K562 (cell line): ENCODE data around the gene CRIP1. TPM values are rescaled to one million over a fixed set of nuclear protein-coding genes. Genes with fewer than 3 reads are reported as not detected.

ENCODE experiments used
- ATAC-seq: fragments of 200-7000 bp; cut with Tn5 transposase; 3 replicates; pipeline ENCODE4 v1.9.1; 2020; ENCODE audit warnings: moderate library complexity
- Bru-seq: library from RNA; stranded (reverse); fragments of 400-500 nt; gene quantifications from one replicate; lab custom pipeline; 2021; lab: Mats Ljungman, UMichigan
- BruChase-seq, 2 experiments: library from RNA; stranded (reverse); fragments of 400-500 nt; gene quantifications; one replicate each; lab custom pipeline; 2021; lab: Mats Ljungman, UMichigan
- BruUV-seq: library from RNA; stranded (reverse); fragments of 400-500 nt; replicated peaks from 2 replicates; lab custom pipeline; 2021; lab: Mats Ljungman, UMichigan
- CTCF ChIA-PET: fragments of 300-600 bp; formaldehyde crosslinking; extraction: SDS; loops from one replicate; lab custom pipeline; 2021; ENCODE audit warnings: low intra/inter-chr PET ratio; lab: Yijun Ruan, JAX
- POLR2A ChIA-PET: fragments of 300-600, 350-650 bp; sonication (Branson Sonifier 250); formaldehyde crosslinking; extraction: SDS; loops from one replicate; lab custom pipeline; 2021; ENCODE audit warnings: antibody characterized with exemption, inconsistent platforms; lab: Yijun Ruan, JAX
- DNase-seq, 4 experiments: peaks; one replicate each; pipeline versions ENCODE4 v3.0.0 to v3.0.0-alpha.2; 2011 to 2018; ENCODE audit warnings: low spot score in 3 of 4, mixed read lengths in 3 of 4; ENCODE audit errors: extremely low read depth in 1 of 4
- FAIRE-seq: peaks from 2 replicates; lab custom pipeline; 2011; peaks lifted over from hg19 to GRCh38; lab: Jason Lieb, UNC
- H2AFZ ChIP-seq: 2 replicates; pipeline ENCODE4 v1.6.0; 2011; ENCODE audit warnings: low read depth, low read length, control low read depth, inconsistent platforms
- H3K27ac ChIP-seq: fragments of 200-600 bp; 3 replicates; pipeline ENCODE4 v1.8.0; 2011; ENCODE audit warnings: low read depth, mild to moderate bottlenecking, control low read depth, inconsistent platforms, low read length, moderate library complexity, mixed read lengths; ENCODE audit errors: extremely low read depth
- H3K27me3 ChIP-seq, 2 experiments: fragments of 300-600 bp in 1 of 2; 2 replicates in 1 of 2; 3 replicates in 1 of 2; pipeline versions ENCODE4 v1.6.0 to v1.8.0; 2011; ENCODE audit warnings: inconsistent platforms in 2 of 2, low read length in 2 of 2, mild to moderate bottlenecking in 1 of 2, mixed read lengths in 1 of 2, moderate library complexity in 1 of 2; ENCODE audit not compliant: control insufficient read depth in 2 of 2, insufficient read depth in 2 of 2
- H3K36me3 ChIP-seq: fragments of 300-600 bp; 3 replicates; pipeline ENCODE4 v1.8.0; 2011; ENCODE audit warnings: mild to moderate bottlenecking, low read length, inconsistent platforms; ENCODE audit not compliant: control insufficient read depth, insufficient read depth
- H3K4me1 ChIP-seq, 2 experiments: fragments of 200-600 bp in 1 of 2; replicated peaks in 1 of 2; 2 replicates in 1 of 2; 3 replicates in 1 of 2; pipeline versions ENCODE4 v1.5.1 to v1.8.0; 2011; ENCODE audit warnings: inconsistent platforms in 2 of 2, low read length in 2 of 2, mild to moderate bottlenecking in 1 of 2, mixed read lengths in 1 of 2, moderate library complexity in 1 of 2; ENCODE audit not compliant: control insufficient read depth in 2 of 2, insufficient read depth in 2 of 2
- H3K4me2 ChIP-seq: 2 replicates; pipeline ENCODE4 v1.6.1; 2011; ENCODE audit warnings: low read length, control low read depth, inconsistent platforms, mixed read lengths; ENCODE audit not compliant: insufficient read depth
- H3K4me3 ChIP-seq: fragments of 200-600 bp; sonication (generic), shearing (Covaris generic); 2 replicates; pipeline ENCODE4 v1.5.1; 2016; ENCODE audit warnings: control low read depth, inconsistent platforms
- H3K79me2 ChIP-seq: fragments of 200-600 bp; 3 replicates; pipeline ENCODE4 v1.8.0; 2011; ENCODE audit warnings: low read length, inconsistent platforms; ENCODE audit not compliant: control insufficient read depth, insufficient read depth
- H3K9ac ChIP-seq, 2 experiments: 2 replicates each; pipeline versions ENCODE4 v1.6.0 to v1.6.1; 2011; ENCODE audit warnings: low read depth in 2 of 2, low read length in 2 of 2, control low read depth in 1 of 2, inconsistent platforms in 1 of 2, mild to moderate bottlenecking in 1 of 2, mixed read lengths in 1 of 2; ENCODE audit not compliant: insufficient read depth in 1 of 2
- H3K9me1 ChIP-seq: one replicate; pipeline ENCODE4 v1.6.0; 2011; ENCODE audit warnings: inconsistent platforms, mild to moderate bottlenecking, low read length, moderate library complexity; ENCODE audit not compliant: control insufficient read depth, insufficient read depth
- H3K9me3 ChIP-seq: replicated peaks from 2 replicates; pipeline ENCODE4 v1.5.1; 2011; ENCODE audit warnings: low read depth, low read length, inconsistent platforms; ENCODE audit not compliant: control insufficient read depth, insufficient read depth
- H4K20me1 ChIP-seq: replicated peaks from 2 replicates; pipeline ENCODE4 v1.6.1; 2011; ENCODE audit warnings: low read length, inconsistent platforms, mixed read lengths; ENCODE audit not compliant: control insufficient read depth, insufficient read depth
- POLR2G ChIP-seq: fragments of 200-400 bp; formaldehyde crosslinking; IDR thresholded peaks from 2 replicates; pipeline ENCODE4 v1.6.1; 2017; ENCODE audit warnings: low read depth, mild to moderate bottlenecking, antibody characterized with exemption, low read length, moderate library complexity
- RBFOX2 ChIP-seq: fragments of 200-400 bp; formaldehyde crosslinking; IDR thresholded peaks from 2 replicates; pipeline ENCODE4 v1.6.1; 2017; ENCODE audit warnings: low read depth, mild to moderate bottlenecking, low read length, moderate library complexity
- ZNF232 ChIP-seq: sonication (generic); formaldehyde crosslinking; IDR thresholded peaks from 2 replicates; pipeline ENCODE4 v1.8.0; 2022; ENCODE audit warnings: mild to moderate bottlenecking, missing genetic modification reagents
- WGBS: fragments of 100-300 bp; shearing (Covaris generic); methylation state at CpG from one replicate; pipeline ENCODE4 v1.1.6; 2016; ENCODE audit warnings: low coverage, mixed read lengths; ENCODE audit not compliant: insufficient coverage; ENCODE audit errors: missing lambda C conversion rate; 5-methylcytosine and 5-hydroxymethylcytosine counted together
- in situ Hi-C: fragments of 300-500 bp; cut with MboI; formaldehyde crosslinking; loops from 4 replicates; pipeline ENCODE4 v1.15.0; 2018; ENCODE audit warnings: inconsistent platforms, mixed read lengths
- intact Hi-C: fragments of 100-400 bp; cut with micrococcal nuclease; formaldehyde crosslinking; loops from 2 replicates; pipeline ENCODE4 v1.14.2; 2022
- long read RNA-seq, 3 experiments: library from polyadenylated mRNA in 2 of 3; library from RNA in 1 of 3; unstranded in 2 of 3; stranded (forward) in 1 of 3; transcript quantifications; one replicate each; pipeline ENCODE4 v2.0.0, GENCODE V29; 2019 to 2022
- polyA minus RNA-seq, 3 experiments: library from RNA; depleted of rRNA, polyadenylated mRNA; stranded (reverse); fragments of >200 nt; gene quantifications; 2 replicates each; pipeline ENCODE4 v1.2.3, GENCODE V29; 2011
- polyA plus RNA-seq, 8 experiments: library from polyadenylated mRNA; depleted of rRNA in 4 of 8; stranded (reverse) in 5 of 8; unstranded in 3 of 8; fragments of >200 nt; fragmentation: Nextera tagmentation in 2 of 8; fragmentation: Illumina TruSeq in 1 of 8; extraction: Ambion mirVana in 2 of 8; extraction: Trizol in 1 of 8; gene quantifications; 2 replicates each; pipeline versions ENCODE4 v1.2.1 to v1.2.3, GENCODE V29; 2011 to 2014; ENCODE audit warnings: inconsistent platforms in 1 of 8, missing spikeins in 1 of 8
- total RNA-seq, 7 experiments: library from RNA; depleted of rRNA in 6 of 7; stranded (reverse); fragments of >200 nt in 6 of 7; fragmentation: Illumina TruSeq in 2 of 7; extraction: Trizol in 2 of 7; gene quantifications; 2 replicates each; pipeline versions ENCODE4 v1.2.1 to v1.2.3, GENCODE V29; 2011 to 2021; ENCODE audit warnings: low replicate concordance in 1 of 7

Gene CRIP1, protein sequence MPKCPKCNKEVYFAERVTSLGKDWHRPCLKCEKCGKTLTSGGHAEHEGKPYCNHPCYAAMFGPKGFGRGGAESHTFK
- not detected in 2 replicates for total RNA-seq (2011; cell fraction: chromatin; rRNA removed; ENCODE audit: low replicate concordance)
- not detected in 2 replicates for total RNA-seq (2011; cell fraction: nucleolus; rRNA removed)
- total RNA-seq (2011; cell fraction: nucleoplasm; rRNA removed) = 0.29 TPM in 1 of 2 replicates, not detected in the other
- not detected in 2 replicates for total RNA-seq (2014; rRNA removed)
- not detected in 2 replicates for total RNA-seq (2014; rRNA removed; fragmentation: Illumina TruSeq; extraction: Trizol)
- not detected in 2 replicates for total RNA-seq (2015; rRNA removed; fragmentation: Illumina TruSeq; extraction: Trizol)
- 0.58 and 0.98 TPM in 2 replicates for total RNA-seq (2021)
- polyA plus RNA-seq (2011; rRNA removed) = 0.14 and 0.23 TPM in 2 replicates
- polyA plus RNA-seq (2011; cell fraction: cytosol; rRNA removed) = 0.31 and 0.46 TPM in 2 replicates
- 0.21 and 1.1 TPM in 2 replicates for polyA plus RNA-seq (2011; cell fraction: nucleus; rRNA removed)
- 0.72 TPM in 1 of 2 replicates, not detected in the other for polyA plus RNA-seq (2012)
- polyA plus RNA-seq (2014; fragmentation: Illumina TruSeq; extraction: Trizol) = not detected in 2 replicates
- not detected for polyA plus RNA-seq (2014; fragmentation: Nextera tagmentation; extraction: Ambion mirVana)
- 0.11 TPM in 1 of 2 replicates, not detected in the other for polyA plus RNA-seq (2014; rRNA removed)
- not detected in 2 replicates for polyA minus RNA-seq (2011; rRNA and poly(A)+ RNA removed)
- polyA minus RNA-seq (2011; cell fraction: cytosol; rRNA and poly(A)+ RNA removed) = 3.2 and 9.9 TPM in 2 replicates
- polyA minus RNA-seq (2011; cell fraction: nucleus; rRNA and poly(A)+ RNA removed) = 0.78 and 1.5 TPM in 2 replicates
- percentile 26 among the genes with signal in this experiment for Bru-seq, nascent RNA
- percentile 14 among the genes with signal in this experiment for BruChase-seq, experiment 1, labeled RNA remaining after a 2-hour chase
- not detected for BruChase-seq, experiment 2, labeled RNA remaining after a 6-hour chase
- long read RNA-seq, experiment 1 = 0 reads
- long read RNA-seq, experiment 2 = 0 reads
- long read RNA-seq, experiment 3 = 0 reads

DNA sequence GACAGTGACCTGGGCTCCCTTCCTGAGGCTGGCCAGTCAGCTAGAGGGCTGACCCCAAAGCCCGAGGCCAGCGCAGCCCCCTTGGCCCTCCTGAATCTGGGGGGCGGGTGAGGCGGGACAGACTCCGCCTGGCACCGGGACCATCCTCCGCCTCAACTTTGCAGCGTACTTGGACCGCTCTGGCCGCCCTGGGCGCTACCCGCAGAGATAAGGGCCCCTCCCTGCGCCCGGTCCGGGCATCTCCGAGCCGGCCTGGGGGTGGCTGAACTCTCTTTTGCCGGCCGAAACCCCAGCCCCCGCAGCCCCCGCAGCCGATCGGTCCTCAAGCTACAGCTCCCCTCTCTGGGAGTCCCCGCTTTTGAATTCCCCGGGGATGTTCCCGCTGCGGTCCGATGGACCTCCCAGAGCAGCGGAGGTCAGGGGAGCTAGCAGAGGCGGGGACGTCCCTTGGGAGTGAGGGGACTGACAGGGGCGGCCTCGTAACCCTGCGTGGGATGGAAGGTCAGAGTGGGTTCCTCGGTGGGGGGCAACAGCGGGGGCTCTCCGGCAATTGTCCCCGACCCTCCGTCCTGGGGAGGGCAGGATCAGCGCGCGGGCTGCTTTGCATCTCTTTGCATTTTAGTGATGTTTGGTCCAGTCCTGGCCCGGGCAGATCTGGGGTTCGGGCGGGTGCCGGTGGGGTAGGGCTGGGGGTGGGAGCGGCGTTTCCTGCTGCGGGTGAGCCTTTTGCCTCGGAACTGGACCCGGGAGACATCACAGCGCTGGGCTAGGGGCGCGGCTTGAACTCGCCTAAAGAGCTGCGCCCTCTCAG, at the start of gene CRIP1:
Gene CRIP1 (plus strand): TSS at position 724 of the 811 bp plus-strand sequence. CDS start 374 bp downstream, outside the sequence.
- no peaks in the 10 kb centered on the region for H4K20me1 ChIP-seq
- H3K79me2 ChIP-seq = no peaks in the 10 kb centered on the region
- H3K4me1 ChIP-seq = peaks cover 12 to 91% of the 10 kb centered on the region in 2 experiments
- intact Hi-C loops (loop anchor here (5.0 kb wide), 1 partner anchor 39 kb away; no protein-coding TSS in a partner anchor), in situ Hi-C loops (loop anchor here (5.0 kb wide), 1 partner anchor 114 kb away; no protein-coding TSS in a partner anchor)
- CTCF ChIA-PET = no interaction called here
- TF ChIP-seq RBFOX2 = 0 out of 2 replicates have a peak, but pooled peaks have one; percentile 9
- TF ChIP-seq ZNF232 (CRISPR knock-in tag) = no peak
- TF ChIP-seq POLR2G = 0 out of 2 replicates have a peak, but pooled peaks have one; percentile 2
- no TSS peak for BruUV-seq
- H3K27me3 ChIP-seq = no peaks in the 10 kb centered on the region
- peak within 1 kb of the TSS; percentile 55; the same call in 1 of the 2 replicates for H2AFZ ChIP-seq
- no peak within 1 kb of the TSS for H3K4me3 ChIP-seq
- no peak for DNase-seq
- no peaks in the 10 kb centered on the region for H3K9me1 ChIP-seq
- H3K36me3 ChIP-seq = no peaks in the 10 kb centered on the region
- no peak within 1 kb of the TSS for H3K27ac ChIP-seq
- ATAC-seq = no peak
- POLR2A ChIA-PET = interaction anchor here (1.0 kb wide), 1 partner anchor 89 kb away, joined by 3 read pairs; no protein-coding TSS in a partner anchor
- WGBS = 100% methylated on average over 2 of the region's 56 CpGs
- H3K9me3 ChIP-seq = no peaks in the 10 kb centered on the region
- no peak within 1 kb of the TSS for H3K4me2 ChIP-seq
- FAIRE-seq = no peak
- H3K9ac ChIP-seq = peak within 1 kb of the TSS in 1 of 2 experiments; percentile 83; a peak in 2 of 4 replicates
